ENCODE measurements around the gene PRSS3.

DNA sequence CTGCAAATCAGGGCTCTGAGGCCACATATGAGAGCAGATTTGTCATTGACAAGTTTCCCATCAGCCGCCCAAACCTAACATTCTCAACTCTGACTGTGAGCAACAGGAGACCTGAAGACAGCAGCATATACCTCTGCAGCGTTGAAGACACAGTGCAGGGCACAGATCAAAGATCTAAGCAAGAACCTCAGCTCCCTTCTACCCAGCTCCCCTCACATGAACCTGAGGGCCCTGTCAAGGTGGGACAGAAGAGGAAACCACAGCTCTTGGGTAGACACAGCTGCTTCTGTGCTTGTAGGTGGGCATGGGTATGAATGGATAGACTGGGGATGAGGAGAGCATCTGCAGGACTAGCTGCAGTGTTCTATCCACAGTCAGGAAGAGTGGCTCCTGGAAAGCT, 8.7 kb upstream of the PRSS3 start:
- TF ChIP-seq, protein P1, sequence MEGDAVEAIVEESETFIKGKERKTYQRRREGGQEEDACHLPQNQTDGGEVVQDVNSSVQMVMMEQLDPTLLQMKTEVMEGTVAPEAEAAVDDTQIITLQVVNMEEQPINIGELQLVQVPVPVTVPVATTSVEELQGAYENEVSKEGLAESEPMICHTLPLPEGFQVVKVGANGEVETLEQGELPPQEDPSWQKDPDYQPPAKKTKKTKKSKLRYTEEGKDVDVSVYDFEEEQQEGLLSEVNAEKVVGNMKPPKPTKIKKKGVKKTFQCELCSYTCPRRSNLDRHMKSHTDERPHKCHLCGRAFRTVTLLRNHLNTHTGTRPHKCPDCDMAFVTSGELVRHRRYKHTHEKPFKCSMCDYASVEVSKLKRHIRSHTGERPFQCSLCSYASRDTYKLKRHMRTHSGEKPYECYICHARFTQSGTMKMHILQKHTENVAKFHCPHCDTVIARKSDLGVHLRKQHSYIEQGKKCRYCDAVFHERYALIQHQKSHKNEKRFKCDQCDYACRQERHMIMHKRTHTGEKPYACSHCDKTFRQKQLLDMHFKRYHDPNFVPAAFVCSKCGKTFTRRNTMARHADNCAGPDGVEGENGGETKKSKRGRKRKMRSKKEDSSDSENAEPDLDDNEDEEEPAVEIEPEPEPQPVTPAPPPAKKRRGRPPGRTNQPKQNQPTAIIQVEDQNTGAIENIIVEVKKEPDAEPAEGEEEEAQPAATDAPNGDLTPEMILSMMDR (IDR thresholded peaks at IDR 0.05; ENCODE audit: insufficient read depth, low read length, poor library complexity, severe bottlenecking): no peak
- no peak for TF ChIP-seq EZH2phosphoT487 (conservative IDR thresholded peaks at IDR 0.05; ENCODE audit: low read length)

Data from SU-DHL-6 (cell line).